KOPT-K1 (cell line): ENCODE data around the gene ADARB2.

Source experiments
- H3K27ac ChIP-seq: fragments of 200-600 bp; sonication (generic); 2 replicates; pipeline ENCODE4 v1.5.1; 2016; ENCODE audit warnings: antibody characterized with exemption, mild to moderate bottlenecking, low read depth, low read length; ENCODE audit not compliant: poor library complexity, severe bottlenecking
- H3K36me3 ChIP-seq: fragments of 200-600 bp; sonication (generic); 2 replicates; pipeline ENCODE4 v1.5.1; 2017; ENCODE audit warnings: antibody characterized with exemption, mild to moderate bottlenecking, low read length, moderate library complexity; ENCODE audit not compliant: insufficient read depth
- H3K9me3 ChIP-seq: fragments of 200-600 bp; sonication (generic); 2 replicates; pipeline ENCODE4 v1.5.1; 2017; ENCODE audit warnings: antibody characterized with exemption, low read length, mild to moderate bottlenecking; ENCODE audit not compliant: insufficient read depth, poor library complexity, severe bottlenecking

ADARB2 gene

GRCh38 chr10:1187151-1187854, 550.0 kb downstream of the ADARB2 start:
- Histone ChIP-seq H3K9me3 (no peaks in the 10 kb centered on the region), H3K27ac (no peak overlapping the region), H3K36me3 (no peaks in the 10 kb centered on the region)

DNA sequence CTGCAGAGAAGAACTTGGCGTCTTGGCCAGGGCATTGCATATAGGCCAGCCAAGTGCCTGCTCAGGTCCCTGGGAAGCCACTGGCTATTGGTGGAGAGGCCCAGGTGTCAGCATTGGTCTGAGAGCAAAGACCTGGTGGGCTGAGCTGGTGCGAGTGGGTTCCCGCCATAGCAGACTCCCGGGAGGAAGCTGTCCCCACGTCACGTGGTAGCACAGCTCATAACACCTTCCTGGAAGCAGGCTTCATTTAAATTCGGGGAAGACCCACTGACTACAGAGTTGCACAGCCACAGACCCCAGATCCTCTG, 550.7 kb downstream of the ADARB2 start:
- Histone ChIP-seq H3K9me3 (no peaks in the 10 kb centered on the region), H3K27ac (no peak overlapping the region), H3K36me3 (no peaks in the 10 kb centered on the region)

DNA sequence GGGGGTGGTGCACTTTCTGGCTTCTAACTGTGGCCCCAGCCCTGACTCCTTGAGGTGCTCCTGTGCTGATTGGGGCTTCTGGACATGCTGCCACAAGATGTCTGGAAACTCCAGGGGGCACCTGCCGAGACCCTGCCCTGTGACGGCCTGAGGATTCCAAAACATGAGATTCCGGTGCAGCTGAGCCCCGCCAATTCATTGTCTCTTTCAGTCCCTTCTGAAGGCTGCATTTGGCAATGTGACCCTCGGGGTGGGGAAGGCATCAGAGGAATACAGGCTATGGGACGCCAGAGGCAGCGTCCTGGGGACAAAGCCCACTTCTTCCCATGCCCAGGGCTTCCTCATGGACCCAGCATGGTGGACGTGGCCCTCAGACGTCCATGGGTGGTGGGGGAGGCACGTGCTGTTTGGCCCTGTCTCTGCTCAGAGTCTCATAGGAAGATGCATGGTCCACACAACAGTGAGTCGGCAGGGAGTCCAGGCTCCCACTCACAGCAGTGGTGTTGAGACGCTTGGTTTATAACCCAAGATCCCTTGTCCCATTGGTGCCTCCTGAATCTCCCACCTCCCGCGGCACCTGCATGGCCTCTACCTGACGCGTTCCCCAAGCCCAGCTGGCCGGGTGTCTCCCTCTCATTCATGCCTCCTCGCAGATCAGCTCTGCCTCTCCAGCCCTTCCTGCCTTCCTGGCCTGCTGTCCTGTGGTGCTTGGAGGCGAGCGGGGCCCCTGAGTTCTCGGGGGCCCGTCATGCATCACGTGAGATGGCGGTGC, 551.2 kb downstream of the ADARB2 start:
- no peaks in the 10 kb centered on the region for H3K36me3 ChIP-seq
- no peaks in the 10 kb centered on the region for H3K9me3 ChIP-seq
- no peak overlapping the region for H3K27ac ChIP-seq

DNA sequence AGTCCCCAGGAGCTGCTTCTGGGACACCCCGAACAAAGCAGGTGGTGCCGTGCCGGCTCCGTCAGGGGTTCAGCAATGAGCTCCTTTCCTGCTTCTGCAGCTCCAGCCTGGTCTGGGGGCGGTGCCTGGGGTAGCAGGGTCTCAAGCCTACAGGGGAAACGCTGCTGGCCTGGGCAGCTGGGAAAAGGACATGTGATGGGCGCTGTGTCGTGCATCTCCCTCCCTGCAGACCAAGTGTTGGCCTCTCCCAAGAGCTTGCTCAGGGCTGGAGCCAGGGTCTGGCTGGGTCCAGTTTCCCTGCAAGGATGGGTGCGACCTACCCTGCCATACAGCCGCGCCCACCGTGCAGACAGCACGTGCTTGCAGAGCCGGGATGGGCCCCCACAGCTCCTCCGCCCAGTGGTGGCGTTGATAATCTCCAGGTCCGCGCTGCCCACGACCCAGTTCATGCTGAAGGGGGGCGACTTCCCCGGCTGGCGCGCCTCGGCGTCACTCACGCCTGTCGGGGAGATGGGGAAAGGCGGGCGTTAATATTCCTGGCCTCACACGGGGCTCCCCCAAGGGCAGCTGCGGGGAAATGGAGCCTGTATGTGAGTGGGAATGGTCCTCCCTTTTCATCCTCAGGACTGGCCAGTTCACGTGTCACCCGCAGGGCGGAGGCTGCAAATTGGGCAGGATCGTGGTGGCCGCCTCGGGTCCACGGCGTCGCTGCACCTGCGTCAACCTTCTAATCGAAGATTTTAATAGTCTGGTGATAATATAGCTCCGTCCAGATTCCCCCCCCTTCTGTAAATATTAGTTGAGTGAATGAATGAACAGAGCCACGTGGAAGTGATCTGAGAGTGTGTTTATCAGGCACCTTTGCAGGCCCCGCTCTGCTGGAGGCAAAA, 552.5 kb downstream of the ADARB2 start:
- Histone ChIP-seq H3K27ac (no peak overlapping the region), H3K9me3 (no peaks in the 10 kb centered on the region), H3K36me3 (no peaks in the 10 kb centered on the region)

DNA sequence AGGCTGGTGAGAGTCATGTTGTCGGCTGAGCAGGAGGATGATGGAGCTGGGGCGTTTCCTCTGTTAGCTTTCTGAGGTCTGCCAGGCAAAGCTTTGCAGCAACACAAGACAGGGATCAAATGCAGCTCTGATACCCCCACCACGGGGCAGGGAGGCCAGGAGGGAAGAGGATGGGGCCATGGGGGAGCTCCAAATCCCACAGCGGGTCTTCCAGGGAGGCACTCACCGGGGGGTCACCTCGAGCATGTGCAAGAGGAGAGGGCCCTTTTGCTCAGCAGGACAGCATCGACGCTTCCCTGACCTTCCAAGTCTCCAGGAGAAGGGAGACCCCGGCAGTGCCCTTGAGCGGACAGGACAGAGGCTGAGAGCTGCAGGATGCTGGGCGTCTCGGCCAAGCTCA, 553.6 kb downstream of the ADARB2 start:
- Histone ChIP-seq H3K9me3 (no peaks in the 10 kb centered on the region), H3K27ac (no peak overlapping the region), H3K36me3 (no peaks in the 10 kb centered on the region)

GRCh38 chr10:1183033-1183396, 554.3 kb downstream of the ADARB2 start:
- no peaks in the 10 kb centered on the region for H3K9me3 ChIP-seq
- H3K27ac ChIP-seq = no peak overlapping the region

GRCh38 chr10:1182280-1183032, 554.9 kb downstream of the ADARB2 start:
- Histone ChIP-seq H3K36me3 (no peaks in the 10 kb centered on the region), H3K27ac (no peak overlapping the region)

More at GRCh38 chr10:1183033-1183396, 554.3 kb downstream of the ADARB2 start:
- no peaks in the 10 kb centered on the region for H3K36me3 ChIP-seq

DNA sequence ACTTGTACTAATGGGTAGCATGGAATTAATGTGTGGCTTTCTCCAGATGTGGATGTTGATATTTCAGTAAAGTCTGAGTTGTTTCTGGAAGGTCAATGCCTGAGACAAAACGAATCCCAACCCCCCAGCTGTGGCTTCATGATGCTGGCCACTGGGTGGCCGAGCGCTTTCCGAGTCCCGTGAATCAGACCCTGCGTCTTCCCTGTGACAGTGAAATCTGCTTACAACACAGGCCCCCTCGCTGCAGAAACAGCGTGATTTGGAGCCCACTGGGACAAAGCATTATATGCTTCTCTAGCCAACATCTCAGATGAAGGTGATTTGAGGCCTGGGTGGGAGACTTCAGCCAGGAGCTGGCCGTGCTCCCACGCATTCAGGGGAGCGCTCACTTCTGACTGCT, 556.5 kb downstream of the ADARB2 start:
- Histone ChIP-seq H3K9me3 (no peaks in the 10 kb centered on the region), H3K36me3 (no peaks in the 10 kb centered on the region), H3K27ac (no peak overlapping the region)

More at GRCh38 chr10:1182280-1183032, 554.9 kb downstream of the ADARB2 start:
- no peaks in the 10 kb centered on the region for H3K9me3 ChIP-seq

DNA sequence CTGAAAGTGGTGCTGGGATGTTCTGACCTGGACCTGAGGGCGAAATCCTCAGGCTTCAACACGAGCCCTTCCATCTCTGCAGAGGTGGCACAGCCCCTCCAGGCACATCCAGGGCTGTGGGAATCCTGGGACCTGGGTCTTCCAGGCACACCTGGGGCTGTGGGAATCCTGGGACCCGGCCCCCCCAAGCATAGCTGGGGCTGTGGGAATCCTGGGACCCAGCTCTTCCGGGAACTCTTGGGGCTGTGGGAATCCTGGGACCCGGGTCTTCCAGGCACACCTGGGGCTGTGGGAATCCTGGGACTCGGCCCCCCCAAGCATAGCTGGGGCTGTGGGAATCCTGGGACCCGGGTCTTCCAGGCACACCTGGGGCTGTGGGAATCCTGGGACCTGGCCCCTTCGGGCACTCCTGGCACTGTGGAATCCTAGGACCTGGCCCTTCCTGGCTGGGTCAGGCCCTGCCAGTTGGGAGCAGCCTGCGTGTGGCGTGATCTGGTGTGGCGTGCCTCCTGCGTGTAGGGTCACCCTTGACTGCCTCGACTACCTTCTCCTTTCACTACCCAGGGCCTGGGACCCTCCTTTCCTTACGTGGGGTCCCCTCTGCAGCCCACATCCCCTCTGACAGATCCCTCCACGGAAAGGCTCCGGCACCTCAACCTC, 557.1 kb downstream of the ADARB2 start:
- no peaks in the 10 kb centered on the region for H3K36me3 ChIP-seq
- H3K9me3 ChIP-seq = no peaks in the 10 kb centered on the region
- no peak overlapping the region for H3K27ac ChIP-seq

GRCh38 chr10:1179346-1180070, 557.8 kb downstream of the ADARB2 start:
- Histone ChIP-seq H3K9me3 (no peaks in the 10 kb centered on the region), H3K36me3 (no peaks in the 10 kb centered on the region), H3K27ac (no peak overlapping the region)

DNA sequence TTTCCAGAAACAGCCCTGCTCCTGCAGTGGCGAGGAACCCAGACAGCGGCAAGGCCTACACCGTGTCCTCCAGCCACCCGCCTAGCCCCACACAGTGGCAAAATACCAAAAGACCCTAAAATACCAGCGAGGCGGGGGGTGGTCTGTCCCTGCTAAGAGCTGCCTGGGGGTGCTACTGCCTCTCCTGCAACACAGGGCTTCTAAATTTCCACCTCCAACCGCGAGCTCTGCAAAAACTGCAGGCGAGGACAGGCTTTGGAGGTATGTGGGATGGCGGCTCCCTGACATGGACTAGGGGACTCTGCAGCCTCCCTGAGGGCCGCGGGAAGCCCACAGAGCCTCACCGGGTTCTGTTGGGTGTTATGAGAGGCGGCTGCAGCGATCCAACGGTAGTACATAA, 558.8 kb downstream of the ADARB2 start:
- Histone ChIP-seq H3K36me3 (no peaks in the 10 kb centered on the region), H3K9me3 (no peaks in the 10 kb centered on the region), H3K27ac (no peak overlapping the region)

- Histone ChIP-seq H3K27ac (no peak overlapping the region), H3K9me3 (no peaks in the 10 kb centered on the region), H3K36me3 (no peaks in the 10 kb centered on the region)
These were observed 559.4 kb downstream of the ADARB2 start for GRCh38 chr10:1177936-1178335.

DNA sequence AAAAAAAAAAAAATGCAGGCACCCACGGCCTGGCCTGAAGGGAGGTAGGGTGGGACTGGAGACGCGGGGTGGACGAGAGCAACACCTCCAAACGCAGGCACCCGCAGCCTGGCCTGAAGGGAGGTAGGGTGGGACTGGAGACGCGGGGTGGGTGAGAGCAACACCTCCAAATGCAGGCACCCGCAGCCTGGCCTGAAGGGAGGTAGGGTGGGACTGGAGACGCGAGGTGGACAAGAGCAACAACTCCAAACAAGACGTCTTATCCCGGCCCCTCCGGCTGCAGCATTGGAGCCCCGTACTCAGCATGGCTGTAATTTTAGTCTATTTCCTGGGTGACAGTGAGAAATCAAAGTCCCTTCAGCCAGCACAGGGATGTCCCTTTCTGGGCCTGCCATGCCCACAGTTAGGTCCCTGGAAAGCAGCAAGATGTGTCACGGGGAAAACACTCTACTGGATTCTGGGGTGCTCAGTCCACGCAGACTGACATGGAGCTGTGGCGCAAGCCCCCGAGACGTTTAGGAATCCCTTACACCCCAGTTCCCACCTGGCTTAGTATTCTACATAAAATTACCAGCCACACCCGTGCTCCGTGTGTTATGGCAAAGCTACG, 561.3 kb downstream of the ADARB2 start:
- no peaks in the 10 kb centered on the region for H3K9me3 ChIP-seq
- no peaks in the 10 kb centered on the region for H3K36me3 ChIP-seq
- no peak overlapping the region for H3K27ac ChIP-seq
